KOPT-K1 (cell line): ENCODE data around the gene FAM131B.

ENCODE experiments used
- H3K27ac ChIP-seq: fragments of 200-600 bp; sonication (generic); 2 replicates; pipeline ENCODE4 v1.5.1; 2016; ENCODE audit warnings: antibody characterized with exemption, mild to moderate bottlenecking, low read depth, low read length; ENCODE audit not compliant: poor library complexity, severe bottlenecking
- H3K36me3 ChIP-seq: fragments of 200-600 bp; sonication (generic); 2 replicates; pipeline ENCODE4 v1.5.1; 2017; ENCODE audit warnings: antibody characterized with exemption, mild to moderate bottlenecking, low read length, moderate library complexity; ENCODE audit not compliant: insufficient read depth
- H3K9me3 ChIP-seq: fragments of 200-600 bp; sonication (generic); 2 replicates; pipeline ENCODE4 v1.5.1; 2017; ENCODE audit warnings: antibody characterized with exemption, low read length, mild to moderate bottlenecking; ENCODE audit not compliant: insufficient read depth, poor library complexity, severe bottlenecking

FAM131B gene

DNA sequence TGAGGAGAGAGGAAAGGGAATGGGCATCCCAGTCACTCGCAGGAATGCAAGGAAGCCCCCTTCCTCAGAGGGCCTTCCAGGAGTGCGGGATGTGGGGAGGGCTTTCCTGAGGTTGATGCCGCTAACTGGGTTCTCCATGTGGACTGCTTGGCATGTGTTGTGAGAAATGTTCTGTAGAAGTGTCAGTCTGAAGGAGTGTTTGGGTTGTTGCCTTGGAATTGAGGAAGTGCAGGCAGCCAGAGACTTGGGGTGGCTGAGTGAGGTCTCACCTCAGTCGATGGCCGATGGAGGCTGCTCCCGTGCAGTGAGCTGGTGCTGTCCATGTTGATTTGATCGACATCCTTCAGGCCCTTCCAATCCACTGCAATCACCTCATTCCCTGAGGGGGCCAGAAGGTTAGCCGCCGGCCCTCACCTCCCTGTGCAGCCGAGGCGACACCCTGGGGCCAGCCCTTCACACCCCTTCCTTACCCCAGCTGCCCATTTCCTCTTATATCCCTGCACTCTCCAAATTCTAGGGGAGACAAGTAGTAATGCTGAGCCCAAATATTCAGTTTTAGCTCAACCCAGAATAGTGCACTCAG is 2.7 kb downstream of the FAM131B start:
- Histone ChIP-seq H3K9me3 (no peaks in the 10 kb centered on the region), H3K36me3 (no peaks in the 10 kb centered on the region), H3K27ac (no peak overlapping the region)

GRCh38 chr7:143358626-143359025 is 3.9 kb downstream of the FAM131B start:
- H3K36me3 ChIP-seq = no peaks in the 10 kb centered on the region
- H3K27ac ChIP-seq = no peak overlapping the region
- H3K9me3 ChIP-seq = no peaks in the 10 kb centered on the region

GRCh38 chr7:143356414-143357050 is 6.0 kb downstream of the FAM131B start:
- Histone ChIP-seq H3K9me3 (no peaks in the 10 kb centered on the region), H3K36me3 (no peaks in the 10 kb centered on the region), H3K27ac (no peak overlapping the region)

DNA sequence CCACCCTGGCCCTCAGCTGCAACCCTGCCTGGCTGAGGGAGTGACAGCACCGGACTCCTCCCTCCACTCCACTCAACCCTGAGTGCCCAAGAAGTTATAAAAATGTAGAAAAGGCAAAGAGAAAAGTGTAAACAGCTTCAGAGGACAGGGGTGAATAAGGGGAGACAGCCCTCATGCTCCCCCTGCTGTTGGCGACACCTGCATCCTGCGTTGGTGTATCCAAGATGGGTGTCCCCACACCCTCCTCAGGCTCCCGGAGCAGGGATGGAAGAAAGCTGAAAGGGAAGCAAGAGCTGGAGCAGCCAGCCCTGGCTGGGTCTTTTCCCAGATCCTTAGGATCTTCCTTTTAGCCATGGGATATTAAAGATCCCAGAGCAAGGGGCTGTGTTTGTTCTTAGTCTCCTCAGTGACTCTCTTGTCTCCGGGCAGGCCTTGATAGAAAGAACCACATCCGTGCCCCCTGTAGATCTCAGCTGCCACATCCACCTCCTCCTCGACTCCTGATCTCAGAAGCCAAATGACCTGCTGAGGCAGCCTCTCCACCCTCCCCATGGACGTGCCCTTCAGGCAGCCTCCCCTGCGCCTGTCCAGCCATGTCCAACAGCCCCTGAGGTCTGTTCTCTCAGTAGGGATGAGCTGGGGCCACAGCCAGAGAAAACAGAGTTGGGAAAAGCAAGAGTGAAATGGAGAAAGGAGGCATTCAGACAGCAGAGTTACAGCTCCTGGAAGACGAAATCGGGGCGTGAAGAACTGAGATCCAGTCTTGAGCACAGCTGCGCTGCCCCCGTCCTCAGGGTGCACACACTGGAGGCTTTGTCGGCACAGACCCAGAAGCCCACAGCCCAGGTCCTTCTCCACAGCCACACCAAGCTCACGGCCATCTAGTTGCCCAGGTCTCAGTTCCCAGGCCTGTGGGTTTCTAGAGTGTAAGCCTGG is 6.8 kb downstream of the FAM131B start:
- Histone ChIP-seq H3K9me3 (no peaks in the 10 kb centered on the region), H3K27ac (no peak overlapping the region), H3K36me3 (no peaks in the 10 kb centered on the region)

DNA sequence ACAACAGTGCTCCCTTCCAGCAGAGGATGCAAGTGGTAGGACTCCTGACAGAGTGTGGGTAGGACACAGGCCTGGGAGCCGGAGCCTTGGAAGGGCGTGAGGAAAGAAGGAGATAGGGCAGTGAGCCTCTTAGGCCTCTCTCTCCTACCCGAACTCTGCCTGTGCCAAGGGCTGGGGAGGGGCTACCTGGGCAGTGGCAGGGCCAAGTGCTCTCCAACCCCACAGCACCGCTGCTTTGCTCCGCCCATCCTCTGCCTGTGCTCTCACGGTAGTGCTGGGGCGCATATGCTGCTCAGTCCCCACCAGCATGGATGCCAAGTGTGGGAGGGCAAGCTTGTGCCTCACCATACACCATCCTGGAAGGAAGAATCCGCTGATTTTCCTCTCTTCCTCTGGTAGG is 7.5 kb downstream of the FAM131B start:
- Histone ChIP-seq H3K9me3 (no peaks in the 10 kb centered on the region), H3K36me3 (no peaks in the 10 kb centered on the region), H3K27ac (no peak overlapping the region)

GRCh38 chr7:143354376-143354775 is 8.1 kb downstream of the FAM131B start:
- Histone ChIP-seq H3K27ac (no peak overlapping the region), H3K36me3 (no peaks in the 10 kb centered on the region), H3K9me3 (no peaks in the 10 kb centered on the region)

DNA sequence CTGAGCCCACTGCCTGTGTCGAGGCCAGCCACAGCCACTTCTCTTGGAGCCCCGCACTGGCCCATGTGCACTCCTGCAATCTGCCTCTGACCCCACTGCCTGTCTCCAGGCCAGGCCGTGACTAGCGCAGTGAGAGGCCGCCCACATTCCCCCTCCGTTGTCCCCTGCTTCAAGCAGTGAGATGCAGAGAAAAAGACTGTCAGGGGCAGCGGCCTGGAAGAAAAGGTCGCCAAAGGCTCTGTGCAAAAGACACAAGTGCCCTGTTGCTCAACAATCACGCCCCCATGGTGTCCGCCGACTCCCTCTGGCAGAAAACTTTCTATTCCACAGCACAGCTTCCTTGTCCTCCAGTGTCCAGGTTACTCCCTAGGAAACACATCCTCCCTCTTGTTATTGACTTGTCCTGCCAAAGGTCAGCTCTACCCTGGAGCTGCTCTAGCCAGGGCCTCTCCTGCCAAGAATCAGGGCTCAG is 9.9 kb downstream of the FAM131B start:
- Histone ChIP-seq H3K27ac (no peak overlapping the region), H3K36me3 (no peaks in the 10 kb centered on the region), H3K9me3 (no peaks in the 10 kb centered on the region)

GRCh38 chr7:143351574-143351973 is 10.9 kb downstream of the FAM131B start:
- Histone ChIP-seq H3K27ac (no peak overlapping the region), H3K9me3 (no peaks in the 10 kb centered on the region), H3K36me3 (no peaks in the 10 kb centered on the region)

GRCh38 chr7:143351060-143351459 is 11.5 kb downstream of the FAM131B start:
- no peak overlapping the region for H3K27ac ChIP-seq
- H3K36me3 ChIP-seq = no peaks in the 10 kb centered on the region
- no peaks in the 10 kb centered on the region for H3K9me3 ChIP-seq

DNA sequence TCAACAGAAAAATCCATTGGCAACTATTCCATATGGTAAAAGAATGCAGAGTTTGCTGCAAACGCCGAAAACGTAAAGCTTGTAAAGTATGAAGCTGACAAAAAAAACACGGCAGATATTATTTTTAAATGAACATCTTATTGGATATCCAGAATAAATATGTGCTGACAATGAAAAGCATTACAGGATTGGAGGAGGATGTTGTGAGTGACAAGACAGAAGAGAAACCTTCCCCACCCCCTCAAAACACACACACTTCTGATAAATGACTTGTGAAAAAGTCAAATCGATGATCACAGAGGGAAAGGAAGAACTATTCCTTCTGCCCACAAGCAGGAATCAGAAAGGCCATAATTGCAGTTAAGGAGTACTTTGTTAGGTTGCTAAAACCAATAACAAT is 14.6 kb downstream of the FAM131B start:
- Histone ChIP-seq H3K36me3 (no peaks in the 10 kb centered on the region), H3K9me3 (no peaks in the 10 kb centered on the region), H3K27ac (no peak overlapping the region)

GRCh38 chr7:143346018-143346417 is 16.5 kb downstream of the FAM131B start:
- Histone ChIP-seq H3K27ac (no peak overlapping the region), H3K36me3 (no peaks in the 10 kb centered on the region), H3K9me3 (no peaks in the 10 kb centered on the region)

GRCh38 chr7:143345428-143345900 is 17.0 kb downstream of the FAM131B start:
- Histone ChIP-seq H3K27ac (no peak overlapping the region), H3K9me3 (no peaks in the 10 kb centered on the region), H3K36me3 (no peaks in the 10 kb centered on the region)

GRCh38 chr7:143343596-143343995 is 18.9 kb downstream of the FAM131B start:
- Histone ChIP-seq H3K36me3 (no peaks in the 10 kb centered on the region), H3K9me3 (no peaks in the 10 kb centered on the region), H3K27ac (no peak overlapping the region)

- H3K27ac ChIP-seq = no peak overlapping the region
- H3K36me3 ChIP-seq = no peaks in the 10 kb centered on the region
- peaks cover 3% of the 10 kb centered on the region for H3K9me3 ChIP-seq
Measured at GRCh38 chr7:143341842-143342241, 20.7 kb downstream of the FAM131B start.

DNA sequence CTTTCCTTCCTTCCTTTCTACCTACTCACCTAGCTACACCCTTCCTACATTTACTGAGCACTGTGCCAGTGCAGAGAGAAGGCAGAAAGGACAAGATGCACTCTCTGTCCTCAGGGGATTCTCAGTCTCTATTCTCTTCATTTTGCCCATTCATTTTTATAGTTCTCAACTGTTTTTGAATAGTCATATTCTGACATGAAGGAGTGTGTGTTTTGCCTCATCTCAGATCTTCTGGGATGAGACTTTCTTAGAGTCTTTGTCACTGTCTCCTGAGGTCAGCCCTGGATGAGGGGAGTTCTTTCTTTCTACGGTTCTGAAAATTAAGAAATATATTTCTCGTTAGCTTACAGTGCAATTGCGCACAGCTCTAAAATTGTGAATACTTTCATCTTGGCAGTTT is 25.3 kb downstream of the FAM131B start:
- H3K9me3 ChIP-seq = peaks cover 3% of the 10 kb centered on the region
- H3K27ac ChIP-seq = no peak overlapping the region
- H3K36me3 ChIP-seq = no peaks in the 10 kb centered on the region
